Measurements from ENCODE around the gene FHOD1.
A peak's percentile ranks its signal among the peaks of the same experiment; 100 is the strongest.

- TF ChIP-seq CTCF (IDR thresholded peaks at IDR 0.05) (no peak), POLR2A (IDR thresholded peaks at IDR 0.05) (peak; percentile 42 to 77)
Observed at GRCh38 chr16:67191995-67192681, 55.1 kb downstream of the FHOD1 start, which contains the start of gene E2F4.

Data from Peyer's patch (tissue), 4 donors.